Measurements from ENCODE around the gene EPGN. TPM values are rescaled to one million over a fixed set of nuclear protein-coding genes. Genes with fewer than 3 reads are reported as not detected.
A peak's percentile ranks its signal among the peaks of the same experiment; 100 is the strongest.

EPGN gene
- total RNA-seq (not detected in 2 replicates), polyA plus RNA-seq (not detected in 2 replicates)

- H3K36me3 ChIP-seq, result no peaks in the 10 kb centered on the region
- H3K27me3 ChIP-seq, result no peaks in the 10 kb centered on the region
- no peak within 1 kb of the TSS for H3K27ac ChIP-seq
- TF ChIP-seq CTCF (IDR thresholded peaks at IDR 0.05; ENCODE audit: low read depth, low read length), result no peak
- no peak within 1 kb of the TSS for H3K4me3 ChIP-seq
- H3K9me3 ChIP-seq (ENCODE audit: low read depth), result no peaks in the 10 kb centered on the region
- peak in 1 of 2 donors; percentile 27 for DNase-seq (ENCODE audit: low read depth in 1 of 2, low spot score in 1 of 2)
- no peaks in the 10 kb centered on the region for H3K4me1 ChIP-seq (ENCODE audit: low read depth)
These were observed at the start of gene EPGN for GRCh38 chr4:74308215-74308614. TSS of gene EPGN (plus strand) at chr4:74308470. CDS start at chr4:74308534, 64 bp downstream.

- H3K36me3 ChIP-seq, result no peaks in the 10 kb centered on the region
These were observed 49.3 kb upstream of the EPGN start for GRCh38 chr4:74258963-74259362.

GRCh38 chr4:74260036-74260435 lies 48.2 kb upstream of the EPGN start:
- Histone ChIP-seq H3K4me3 (no peak overlapping the region), H3K27ac (no peak overlapping the region), H3K36me3 (no peaks in the 10 kb centered on the region), H3K9me3 (ENCODE audit: low read depth) (no peaks in the 10 kb centered on the region), H3K27me3 (no peaks in the 10 kb centered on the region), H3K4me1 (ENCODE audit: low read depth) (no peaks in the 10 kb centered on the region)
- no peak for TF ChIP-seq CTCF (IDR thresholded peaks at IDR 0.05; ENCODE audit: low read depth, low read length)
- no peak for DNase-seq (ENCODE audit: low read depth in 1 of 2, low spot score in 1 of 2)

More at GRCh38 chr4:74258963-74259362, 49.3 kb upstream of the EPGN start:
- DNase-seq (ENCODE audit: low read depth in 1 of 2, low spot score in 1 of 2), result peak in 1 of 2 donors; percentile 95
- H3K4me3 ChIP-seq, result no peak overlapping the region
- H3K9me3 ChIP-seq (ENCODE audit: low read depth), result no peaks in the 10 kb centered on the region
- no peak overlapping the region for H3K27ac ChIP-seq
- no peaks in the 10 kb centered on the region for H3K4me1 ChIP-seq (ENCODE audit: low read depth)
- H3K27me3 ChIP-seq, result no peaks in the 10 kb centered on the region
- TF ChIP-seq CTCF (IDR thresholded peaks at IDR 0.05; ENCODE audit: low read depth, low read length), result no peak

GRCh38 chr4:74262522-74262921 lies 45.7 kb upstream of the EPGN start:
- Histone ChIP-seq H3K4me1 (ENCODE audit: low read depth) (no peaks in the 10 kb centered on the region), H3K36me3 (no peaks in the 10 kb centered on the region), H3K27me3 (no peaks in the 10 kb centered on the region), H3K4me3 (no peak overlapping the region), H3K27ac (no peak overlapping the region), H3K9me3 (ENCODE audit: low read depth) (no peaks in the 10 kb centered on the region)
- TF ChIP-seq CTCF (IDR thresholded peaks at IDR 0.05; ENCODE audit: low read depth, low read length), result no peak
- DNase-seq (ENCODE audit: low read depth in 1 of 2, low spot score in 1 of 2), result peak in 1 of 2 donors; percentile 43

- Histone ChIP-seq H3K27ac (no peak overlapping the region), H3K4me1 (ENCODE audit: low read depth) (no peaks in the 10 kb centered on the region), H3K36me3 (no peaks in the 10 kb centered on the region), H3K9me3 (ENCODE audit: low read depth) (no peaks in the 10 kb centered on the region), H3K27me3 (no peaks in the 10 kb centered on the region), H3K4me3 (no peak overlapping the region)
- no peak for TF ChIP-seq CTCF (IDR thresholded peaks at IDR 0.05; ENCODE audit: low read depth, low read length)
- no peak for DNase-seq (ENCODE audit: low read depth in 1 of 2, low spot score in 1 of 2)
These were observed 44.7 kb upstream of the EPGN start for GRCh38 chr4:74263551-74263950.

- DNase-seq (ENCODE audit: low read depth in 1 of 2, low spot score in 1 of 2), result no peak
- Histone ChIP-seq H3K27ac (no peak overlapping the region), H3K27me3 (no peaks in the 10 kb centered on the region), H3K4me1 (ENCODE audit: low read depth) (no peaks in the 10 kb centered on the region), H3K4me3 (no peak overlapping the region), H3K9me3 (ENCODE audit: low read depth) (no peaks in the 10 kb centered on the region), H3K36me3 (no peaks in the 10 kb centered on the region)
- no peak for TF ChIP-seq CTCF (IDR thresholded peaks at IDR 0.05; ENCODE audit: low read depth, low read length)
These were observed 42.2 kb upstream of the EPGN start for GRCh38 chr4:74266081-74266480.

Measured in cardiac muscle cell (in vitro differentiated cells and primary cell).